Upper lobe of right lung (tissue), 1 donor: Measurements from ENCODE around the gene UBA52. TPM values are rescaled to one million over a fixed set of nuclear protein-coding genes. Genes with fewer than 3 reads are reported as not detected.
"Not testable (repeated sequence)": the region's sequence is repeated elsewhere in the genome, so short reads cannot be mapped to it uniquely, and the experiment has no call there.

Experiments used
- ATAC-seq: fragments of 200-7000 bp; cut with Tn5 transposase; one replicate; pipeline ENCODE4 v1.9.1; 2020; ENCODE audit warnings: mild to moderate bottlenecking, moderate library complexity
- DNase-seq: peaks from one replicate; pipeline ENCODE4 v3.0.0-alpha.2; 2020
- H3K27ac ChIP-seq: fragments of 200-600 bp; one replicate; pipeline ENCODE4 v1.8.0; 2022
- H3K27me3 ChIP-seq: fragments of 200-600 bp; one replicate; pipeline ENCODE4 v1.8.0; 2022; ENCODE audit warnings: mild to moderate bottlenecking
- H3K36me3 ChIP-seq: fragments of 200-600 bp; one replicate; pipeline ENCODE4 v1.8.0; 2022
- H3K4me1 ChIP-seq: fragments of 200-600 bp; one replicate; pipeline ENCODE4 v1.8.0; 2022
- H3K4me3 ChIP-seq: fragments of 200-600 bp; one replicate; pipeline ENCODE4 v1.8.0; 2022; ENCODE audit warnings: mild to moderate bottlenecking
- H3K9me3 ChIP-seq: fragments of 200-600 bp; one replicate; pipeline ENCODE4 v1.8.0; 2022
- intact Hi-C: fragments of 100-400 bp; cut with DNase I; formaldehyde crosslinking; loops from one replicate; pipeline ENCODE4 v1.11.0; 2022
- total RNA-seq: library from RNA; stranded (reverse); fragmentation: NEBNext Ultra II Directional; extraction: Animal tissue kit (Norgen Biotek cat#: 25700); gene quantifications from one replicate; pipeline ENCODE4 v1.2.1, GENCODE V29; 2021
- TF ChIP-seq, protein P1 (sequence below): fragments of 200-600 bp; IDR thresholded peaks from one replicate; pipeline ENCODE4 v1.8.0; 2022; ENCODE audit warnings: antibody characterized with exemption
- donor health status: DM: no; HTN: yes; CAD: no; lungs with severe emphysema.

Gene UBA52
- total RNA-seq, 1 donor from 2014 or later, result 840 TPM

DNA sequence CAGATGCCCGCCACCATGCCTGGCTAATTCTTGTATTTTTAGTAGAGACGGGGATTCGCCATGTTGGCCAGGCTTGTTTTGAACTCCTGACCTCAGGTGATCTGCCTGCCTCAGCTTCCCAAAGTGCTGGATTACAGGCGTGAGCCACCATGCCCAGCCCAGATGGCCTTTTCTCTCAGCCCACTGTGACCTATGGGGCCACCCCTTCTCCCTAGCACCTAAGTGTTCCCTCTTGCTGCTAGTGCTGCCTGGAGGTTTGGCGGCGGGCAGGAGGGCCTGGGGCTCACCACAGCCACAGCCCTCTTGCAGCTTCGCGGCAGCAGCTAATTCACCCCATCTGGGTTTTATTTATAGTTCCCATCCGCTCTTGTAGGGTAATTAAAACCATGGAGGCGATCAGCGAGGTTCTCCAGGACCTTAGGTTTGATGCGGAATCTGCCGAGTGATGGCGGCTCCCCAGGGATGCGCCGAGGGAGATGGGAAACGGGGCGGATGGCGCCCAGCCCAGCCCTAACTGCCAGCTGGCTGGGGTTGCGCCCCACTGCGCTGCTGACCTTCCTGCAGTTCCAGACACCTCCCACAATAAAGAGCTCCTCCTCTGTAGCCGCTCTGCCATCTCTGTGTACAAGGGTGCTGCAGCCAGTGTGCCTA is 20.2 kb downstream of the UBA52 start:
- ATAC-seq (no peak), DNase-seq (no peak)
- TF ChIP-seq, protein P1, sequence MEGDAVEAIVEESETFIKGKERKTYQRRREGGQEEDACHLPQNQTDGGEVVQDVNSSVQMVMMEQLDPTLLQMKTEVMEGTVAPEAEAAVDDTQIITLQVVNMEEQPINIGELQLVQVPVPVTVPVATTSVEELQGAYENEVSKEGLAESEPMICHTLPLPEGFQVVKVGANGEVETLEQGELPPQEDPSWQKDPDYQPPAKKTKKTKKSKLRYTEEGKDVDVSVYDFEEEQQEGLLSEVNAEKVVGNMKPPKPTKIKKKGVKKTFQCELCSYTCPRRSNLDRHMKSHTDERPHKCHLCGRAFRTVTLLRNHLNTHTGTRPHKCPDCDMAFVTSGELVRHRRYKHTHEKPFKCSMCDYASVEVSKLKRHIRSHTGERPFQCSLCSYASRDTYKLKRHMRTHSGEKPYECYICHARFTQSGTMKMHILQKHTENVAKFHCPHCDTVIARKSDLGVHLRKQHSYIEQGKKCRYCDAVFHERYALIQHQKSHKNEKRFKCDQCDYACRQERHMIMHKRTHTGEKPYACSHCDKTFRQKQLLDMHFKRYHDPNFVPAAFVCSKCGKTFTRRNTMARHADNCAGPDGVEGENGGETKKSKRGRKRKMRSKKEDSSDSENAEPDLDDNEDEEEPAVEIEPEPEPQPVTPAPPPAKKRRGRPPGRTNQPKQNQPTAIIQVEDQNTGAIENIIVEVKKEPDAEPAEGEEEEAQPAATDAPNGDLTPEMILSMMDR, result no peak
- intact Hi-C loops, result loop anchor here (10.0 kb wide), 1 partner anchor 263 kb away; no protein-coding TSS in a partner anchor
- Histone ChIP-seq H3K9me3 (no peaks in the 10 kb centered on the region), H3K36me3 (peaks cover 15% of the 10 kb centered on the region), H3K27ac (no peak overlapping the region), H3K4me3 (no peak overlapping the region), H3K27me3 (no peaks in the 10 kb centered on the region), H3K4me1 (peaks cover 26% of the 10 kb centered on the region)

DNA sequence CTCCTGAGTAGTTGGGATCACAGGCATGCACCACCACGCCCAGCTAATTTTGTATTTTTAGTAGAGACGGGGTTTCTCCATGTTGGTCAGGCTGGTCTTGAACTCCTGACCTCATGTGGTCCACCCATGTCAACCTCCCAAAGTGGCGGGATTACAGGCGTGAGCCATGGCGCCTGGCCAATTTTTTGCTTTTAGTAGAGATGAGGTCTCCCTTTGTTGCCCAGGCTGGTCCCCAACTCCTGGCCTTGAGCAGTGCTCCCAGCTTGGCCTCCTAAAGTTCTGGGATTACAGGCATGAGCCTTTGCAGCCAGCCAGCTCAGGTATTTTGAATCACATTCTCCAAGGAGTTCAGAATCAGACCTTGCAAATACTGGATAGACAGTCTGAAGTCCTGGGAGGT is 21.1 kb downstream of the UBA52 start:
- peaks cover 26% of the 10 kb centered on the region for H3K4me1 ChIP-seq
- H3K9me3 ChIP-seq, DNase-seq, H3K4me3 ChIP-seq, H3K27ac ChIP-seq, ATAC-seq, H3K27me3 ChIP-seq: not testable (repeated sequence)
- intact Hi-C loops, result loop anchor here (10.0 kb wide), 1 partner anchor 262 kb away; no protein-coding TSS in a partner anchor
- peaks cover 15% of the 10 kb centered on the region for H3K36me3 ChIP-seq

DNA sequence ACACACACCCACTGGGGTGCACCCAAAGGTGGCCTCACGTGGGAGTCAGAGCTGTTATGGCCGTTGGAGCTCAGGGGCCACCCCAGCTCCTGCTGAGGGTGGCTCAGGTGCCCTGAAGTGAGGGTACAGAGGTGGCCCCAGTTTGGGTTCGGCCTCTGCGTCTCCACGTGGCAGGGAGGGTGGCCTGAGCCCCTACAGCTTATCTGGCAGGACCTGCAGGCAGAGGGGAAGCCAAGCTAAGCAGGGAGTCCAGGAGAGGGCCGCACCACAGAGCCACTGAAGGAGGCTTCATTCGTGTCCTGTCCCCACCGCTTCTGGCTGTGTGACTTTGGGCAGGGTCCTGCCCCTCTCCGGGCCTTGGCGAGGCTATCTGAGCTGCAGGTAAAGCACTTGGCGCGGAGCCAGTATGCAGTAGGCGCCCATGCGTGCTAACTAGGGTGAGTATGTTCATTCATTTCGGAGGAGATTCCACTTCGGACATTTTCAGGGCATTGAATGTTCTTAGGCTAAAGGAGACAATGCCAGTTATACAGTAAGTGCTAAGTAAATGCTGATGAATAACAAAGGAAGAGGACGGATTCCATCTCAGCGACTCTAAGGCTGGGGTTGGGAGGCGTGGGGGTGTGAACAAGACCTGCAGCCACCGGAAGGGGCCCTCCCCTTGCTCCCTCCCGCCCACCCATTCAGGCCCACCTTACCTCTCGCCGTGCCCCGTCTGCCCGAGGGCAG is 21.9 kb downstream of the UBA52 start:
- peak; percentile 63 for DNase-seq
- H3K4me1 ChIP-seq, result peaks cover 21% of the 10 kb centered on the region

DNA sequence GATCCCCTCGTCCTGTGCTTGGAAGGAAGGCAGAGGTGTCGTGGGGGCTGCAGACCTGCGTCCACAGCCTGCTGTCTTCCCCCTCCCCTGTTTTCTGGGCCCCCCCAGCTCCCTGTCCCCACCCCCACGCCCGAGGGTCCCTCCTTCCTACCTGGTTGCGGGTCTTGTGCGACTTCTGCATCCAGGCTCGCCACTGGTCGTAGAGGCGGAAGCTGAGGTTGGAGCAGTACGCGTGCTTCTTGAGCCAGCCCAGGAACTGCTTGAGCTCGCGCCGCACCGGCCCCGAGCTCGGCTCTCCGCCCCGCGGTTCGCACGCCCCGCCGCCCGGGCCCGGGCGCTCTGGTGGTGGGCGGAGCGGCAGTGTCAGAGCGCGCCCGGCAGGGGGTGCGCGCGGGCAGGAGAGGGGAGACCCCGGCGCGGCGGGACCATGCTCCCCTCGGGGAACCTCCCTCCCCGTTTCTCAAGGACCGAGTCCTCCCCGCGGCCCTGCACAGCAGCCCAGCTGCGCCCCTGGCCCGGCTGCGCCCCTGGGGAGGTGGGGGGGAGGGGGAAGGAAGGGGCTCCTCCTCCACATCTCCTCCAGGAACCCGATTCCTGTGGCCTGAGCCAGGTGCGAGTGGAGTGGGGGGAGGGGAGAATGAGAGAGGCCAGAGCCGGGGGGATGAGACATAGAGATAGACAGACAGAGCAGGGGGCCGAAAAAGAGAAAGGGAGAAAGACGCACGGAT is 22.6 kb downstream of the UBA52 start:
- Histone ChIP-seq H3K4me3 (peak overlapping the region; percentile 38), H3K27ac (no peak overlapping the region), H3K9me3 (no peaks in the 10 kb centered on the region), H3K36me3 (peaks cover 15% of the 10 kb centered on the region), H3K27me3 (peaks cover 10% of the 10 kb centered on the region), H3K4me1 (peaks cover 21% of the 10 kb centered on the region)
- peak; percentile 84 for DNase-seq
- TF ChIP-seq, protein P1, result peak; percentile 82
- ATAC-seq, result peak; percentile 87
- intact Hi-C loops, result loop anchor here (10.0 kb wide), 1 partner anchor 261 kb away; no protein-coding TSS in a partner anchor

More for the DNA sequence above, 21.9 kb downstream of the UBA52 start:
- TF ChIP-seq, protein P1, result no peak
- Histone ChIP-seq H3K27me3 (peaks cover 4% of the 10 kb centered on the region), H3K36me3 (peaks cover 15% of the 10 kb centered on the region), H3K4me3 (no peak overlapping the region), H3K9me3 (no peaks in the 10 kb centered on the region), H3K27ac (no peak overlapping the region)
- intact Hi-C loops, result loop anchor here (10.0 kb wide), 1 partner anchor 261 kb away; no protein-coding TSS in a partner anchor
- no peak for ATAC-seq

DNA sequence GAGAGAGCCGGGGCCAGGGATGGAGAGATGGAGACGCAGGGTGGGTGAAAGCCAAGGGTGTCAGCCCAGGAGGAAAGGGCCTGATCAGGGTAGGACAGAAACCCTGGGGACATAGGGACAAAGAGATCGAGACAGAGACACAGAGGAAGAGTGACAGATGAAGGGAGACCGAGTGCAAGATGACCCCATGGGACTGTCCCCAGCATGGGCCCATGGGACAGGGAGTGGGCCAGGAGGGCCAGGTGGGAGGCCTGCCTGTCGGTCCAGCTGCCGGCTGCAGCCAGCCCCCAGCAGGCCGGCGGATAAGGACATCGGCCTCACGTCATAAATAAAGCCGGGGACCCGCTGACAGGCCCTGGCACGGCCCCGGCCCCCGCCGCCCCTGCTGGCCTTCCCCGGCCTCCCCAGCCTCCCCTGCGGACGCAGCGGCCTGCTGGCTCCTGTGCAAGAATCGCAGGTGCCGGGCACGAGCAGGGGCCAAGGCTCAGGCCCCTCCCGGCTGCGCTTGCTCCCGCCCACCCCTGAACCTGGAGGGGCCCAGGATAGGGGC is 23.2 kb downstream of the UBA52 start:
- DNase-seq, result peak; percentile 63
- TF ChIP-seq, protein P1, result no peak
- Histone ChIP-seq H3K36me3 (peaks cover 15% of the 10 kb centered on the region), H3K27me3 (peaks cover 16% of the 10 kb centered on the region), H3K4me3 (peak overlapping the region; percentile 38), H3K4me1 (peaks cover 16% of the 10 kb centered on the region), H3K9me3 (no peaks in the 10 kb centered on the region), H3K27ac (no peak overlapping the region)
- intact Hi-C loops, result loop anchor here (10.0 kb wide), 1 partner anchor 260 kb away; no protein-coding TSS in a partner anchor
- no peak for ATAC-seq
